ENCODE measurements around the gene VPS13D.
"Not testable (repeated sequence)": the region's sequence is repeated elsewhere in the genome, so short reads cannot be mapped to it uniquely, and the experiment has no call there.

The VPS13D gene

GRCh38 chr1:12375133-12375829, 145.5 kb downstream of the VPS13D start:
- no peak for DNase-seq

- DNase-seq = no peak
Observed at GRCh38 chr1:12376236-12377045, 146.6 kb downstream of the VPS13D start.

- DNase-seq = no peak
Observed at GRCh38 chr1:12380326-12381249, 150.8 kb downstream of the VPS13D start.

GRCh38 chr1:12383001-12383400, 153.2 kb downstream of the VPS13D start:
- DNase-seq = no peak

GRCh38 chr1:12383786-12384185, 154.0 kb downstream of the VPS13D start:
- no peak for DNase-seq

- peak in 2 of 6 experiments; percentile 19 to 22 for DNase-seq
Observed at GRCh38 chr1:12384836-12385456, 155.1 kb downstream of the VPS13D start.

- DNase-seq = peak in 4 of 6 experiments; percentile 14 to 37 (median 21)
Observed at GRCh38 chr1:12386130-12386529, 156.3 kb downstream of the VPS13D start.

- peak in 1 of 6 experiments; percentile 4 for DNase-seq
Observed at GRCh38 chr1:12387641-12388040, 157.8 kb downstream of the VPS13D start.

- not testable (repeated sequence) for DNase-seq
Observed at GRCh38 chr1:12390296-12390695, 160.5 kb downstream of the VPS13D start.

GRCh38 chr1:12397462-12398450, 167.9 kb downstream of the VPS13D start:
- DNase-seq = no peak

- no peak for DNase-seq
Observed at GRCh38 chr1:12398479-12398878, 168.6 kb downstream of the VPS13D start.

GRCh38 chr1:12400027-12400693, 170.3 kb downstream of the VPS13D start:
- no peak for DNase-seq

- no peak for DNase-seq
Observed at GRCh38 chr1:12402159-12402673, 172.4 kb downstream of the VPS13D start.

GRCh38 chr1:12402842-12403241, 173.0 kb downstream of the VPS13D start:
- no peak for DNase-seq

- no peak for DNase-seq
Observed at GRCh38 chr1:12404918-12405317, 175.1 kb downstream of the VPS13D start.

GRCh38 chr1:12405325-12406210, 175.7 kb downstream of the VPS13D start:
- DNase-seq = no peak

GRCh38 chr1:12406211-12407021, 176.6 kb downstream of the VPS13D start:
- no peak for DNase-seq

Data from stimulated activated naive CD4-positive, alpha-beta T cell (primary cell).